H1 (cell line): ENCODE results near the gene PLXND1. TPM values are rescaled to one million over a fixed set of nuclear protein-coding genes. Genes with fewer than 3 reads are reported as not detected.

Source experiments
- CTCF ChIA-PET: fragments of 300-600 bp; sonication (Branson Sonifier 250); formaldehyde crosslinking; loops from one replicate; lab custom pipeline; 2021; ENCODE audit not compliant: partially characterized antibody; lab: Charles Lee
- POLR2A ChIA-PET: fragments of 300-600 bp; sonication (Branson Sonifier 250); formaldehyde crosslinking; loops from one replicate; lab custom pipeline; 2021; ENCODE audit warnings: inconsistent platforms; ENCODE audit not compliant: partially characterized antibody; lab: Charles Lee
- DNase-seq, 2 experiments: peaks; one replicate each; pipeline versions ENCODE4 v3.0.0 to v3.0.0-alpha.2; 2010 to 2022; ENCODE audit warnings: low spot score in 2 of 2, low read depth in 1 of 2, mixed read lengths in 1 of 2
- FAIRE-seq: peaks from 2 replicates; lab custom pipeline; 2011; peaks lifted over from hg19 to GRCh38; lab: Jason Lieb, UNC
- H2AFZ ChIP-seq: 2 replicates; pipeline ENCODE4 v1.8.1; 2012; ENCODE audit warnings: low read length, inconsistent platforms
- H2AK5ac ChIP-seq: 2 replicates; pipeline ENCODE4 v1.6.1; 2013; ENCODE audit warnings: low read depth, low read length
- H2BK120ac ChIP-seq: replicated peaks from 2 replicates; pipeline ENCODE3; 2013; ENCODE audit warnings: low read depth, low read length, inconsistent platforms
- H2BK12ac ChIP-seq: 2 replicates; pipeline ENCODE4 v1.6.1; 2013; ENCODE audit warnings: low read depth, low read length
- H2BK15ac ChIP-seq: 2 replicates; pipeline ENCODE4 v1.6.1; 2013; ENCODE audit warnings: low read length
- H2BK20ac ChIP-seq: 2 replicates; pipeline ENCODE4 v1.6.1; 2013; ENCODE audit warnings: low read length
- H2BK5ac ChIP-seq: 2 replicates; pipeline ENCODE4 v1.6.1; 2013; ENCODE audit warnings: low read depth, low read length
- H3K14ac ChIP-seq: 2 replicates; pipeline ENCODE4 v1.6.1; 2013; ENCODE audit warnings: inconsistent platforms; ENCODE audit not compliant: insufficient read length
- H3K18ac ChIP-seq: 2 replicates; pipeline ENCODE4 v1.6.1; 2013; ENCODE audit warnings: low read length; ENCODE audit errors: extremely low read depth
- H3K23ac ChIP-seq: 2 replicates; pipeline ENCODE4 v1.6.1; 2013; ENCODE audit warnings: inconsistent platforms; ENCODE audit not compliant: insufficient read length
- H3K23me2 ChIP-seq: 2 replicates; pipeline ENCODE4 v1.6.1; 2013; ENCODE audit warnings: low read depth, low read length
- H3K27ac ChIP-seq: 2 replicates; pipeline ENCODE4 v1.6.1; 2011; ENCODE audit warnings: low read depth, low read length, inconsistent platforms
- H3K27me3 ChIP-seq, 4 experiments: replicated peaks in 1 of 4; 1 replicate in 1 of 4; 2 replicates in 3 of 4; pipeline versions ENCODE4 v1.6.1 to v1.8.1; 2011 to 2013; ENCODE audit warnings: low read length in 3 of 4, mild to moderate bottlenecking in 3 of 4, inconsistent platforms in 2 of 4, mixed read lengths in 2 of 4, moderate library complexity in 1 of 4; ENCODE audit not compliant: control insufficient read depth in 3 of 4, insufficient read depth in 3 of 4; ENCODE audit errors: extremely low read depth in 1 of 4
- H3K36me3 ChIP-seq, 4 experiments: 2 replicates each; pipeline versions ENCODE4 v1.6.1 to v1.8.1; 2011 to 2013; ENCODE audit warnings: mild to moderate bottlenecking in 4 of 4, low read length in 3 of 4, moderate library complexity in 2 of 4, control low read depth in 1 of 4, inconsistent platforms in 1 of 4; ENCODE audit not compliant: insufficient read depth in 4 of 4, control insufficient read depth in 2 of 4
- H3K4ac ChIP-seq: replicated peaks from 2 replicates; pipeline ENCODE3; 2013; ENCODE audit warnings: low read length, low read depth, mixed read lengths, inconsistent platforms; ENCODE audit not compliant: insufficient read length
- H3K4me1 ChIP-seq, 4 experiments: replicated peaks in 1 of 4; 1 replicate in 1 of 4; 2 replicates in 3 of 4; pipeline versions ENCODE4 v1.6.1 to v1.8.1; 2011 to 2013; ENCODE audit warnings: low read length in 3 of 4, inconsistent platforms in 2 of 4, mixed read lengths in 1 of 4; ENCODE audit not compliant: insufficient read depth in 4 of 4, control insufficient read depth in 3 of 4
- H3K4me2 ChIP-seq, 2 experiments: 2 replicates each; pipeline versions ENCODE4 v1.6.1 to v1.8.1; 2011 to 2013; ENCODE audit warnings: low read depth in 2 of 2, low read length in 2 of 2, control low read depth in 1 of 2, inconsistent platforms in 1 of 2, mild to moderate bottlenecking in 1 of 2; ENCODE audit not compliant: insufficient read depth in 1 of 2
- H3K4me3 ChIP-seq, 4 experiments: fragments of 200-600, 300-600 bp in 1 of 4; sonication (generic), shearing (Covaris generic), sonication (Bioruptor Twin) in 1 of 4; 2 replicates each; pipeline versions ENCODE4 v1.5.1 to v1.8.1; 2011 to 2016; ENCODE audit warnings: low read length in 4 of 4, low read depth in 3 of 4, control low read depth in 2 of 4, inconsistent platforms in 2 of 4, mild to moderate bottlenecking in 2 of 4, mixed read lengths in 1 of 4, moderate library complexity in 1 of 4; ENCODE audit not compliant: insufficient read depth in 2 of 4; ENCODE audit errors: extremely low read depth in 1 of 4
- H3K56ac ChIP-seq: replicated peaks from 2 replicates; pipeline ENCODE3; 2013; ENCODE audit warnings: low read depth, mild to moderate bottlenecking, mixed read lengths, low read length, inconsistent platforms; ENCODE audit not compliant: insufficient read length
- H3K79me1 ChIP-seq: 2 replicates; pipeline ENCODE4 v1.6.1; 2013; ENCODE audit warnings: low read depth, low read length, control low read depth
- H3K79me2 ChIP-seq, 2 experiments: 2 replicates each; pipeline versions ENCODE4 v1.6.1 to v1.8.1; 2012 to 2013; ENCODE audit warnings: low read length in 2 of 2, mild to moderate bottlenecking in 2 of 2, inconsistent platforms in 1 of 2; ENCODE audit not compliant: insufficient read depth in 2 of 2, control insufficient read depth in 1 of 2
- H3K9ac ChIP-seq, 4 experiments: replicated peaks in 1 of 4; 1 replicate in 1 of 4; 2 replicates in 3 of 4; pipeline versions ENCODE4 v1.6.1 to v1.8.1; 2011 to 2013; ENCODE audit warnings: low read depth in 3 of 4, low read length in 3 of 4, control low read depth in 2 of 4, mild to moderate bottlenecking in 2 of 4, moderate library complexity in 2 of 4, inconsistent platforms in 1 of 4; ENCODE audit errors: extremely low read depth in 1 of 4
- H3K9me3 ChIP-seq, 2 experiments: 2 replicates each; pipeline versions ENCODE4 v1.6.1 to v1.8.1; 2012 to 2013; ENCODE audit warnings: mild to moderate bottlenecking in 2 of 2, moderate library complexity in 2 of 2, control low read depth in 1 of 2, inconsistent platforms in 1 of 2, low read depth in 1 of 2, low read length in 1 of 2, mixed read lengths in 1 of 2; ENCODE audit not compliant: insufficient read depth in 2 of 2
- H4K20me1 ChIP-seq, 2 experiments: replicated peaks in 1 of 2; 2 replicates each; pipeline versions ENCODE3 to v1.8.1; 2011 to 2013; ENCODE audit warnings: inconsistent platforms in 2 of 2, low read length in 2 of 2, mild to moderate bottlenecking in 1 of 2; ENCODE audit not compliant: insufficient read depth in 2 of 2, control insufficient read depth in 1 of 2
- H4K5ac ChIP-seq: 2 replicates; pipeline ENCODE4 v1.6.1; 2013; ENCODE audit warnings: low read length, low read depth, mixed read lengths, inconsistent platforms; ENCODE audit not compliant: insufficient read length
- H4K8ac ChIP-seq: 2 replicates; pipeline ENCODE4 v1.8.0; 2013; ENCODE audit warnings: mild to moderate bottlenecking, moderate library complexity, low read length, inconsistent platforms; ENCODE audit not compliant: insufficient read depth; ENCODE audit errors: extremely low read depth
- H4K91ac ChIP-seq: replicated peaks from 2 replicates; pipeline ENCODE3; 2013; ENCODE audit warnings: low read length, mixed read lengths, inconsistent platforms; ENCODE audit not compliant: insufficient read length
- BCL11A ChIP-seq, 2 experiments: IDR thresholded peaks; one replicate each; pipeline ENCODE4 v1.6.1; 2011; ENCODE audit warnings: low read depth in 2 of 2, low read length in 2 of 2, mild to moderate bottlenecking in 2 of 2
- BRCA1 ChIP-seq: IDR thresholded peaks from 2 replicates; pipeline ENCODE4 v1.6.1; 2012; ENCODE audit warnings: low read depth, low read length, improper control_type of control experiment
- HDAC2 ChIP-seq, 2 experiments: fragments of 300-600 bp in 1 of 2; sonication (generic) in 1 of 2; IDR thresholded peaks; 2 replicates each; pipeline ENCODE4 v1.6.1; 2011 to 2012; ENCODE audit warnings: low read depth in 2 of 2, low read length in 2 of 2, mild to moderate bottlenecking in 2 of 2, moderate library complexity in 2 of 2, borderline replicate concordance in 1 of 2, inconsistent platforms in 1 of 2
- JUN ChIP-seq: IDR thresholded peaks from 2 replicates; pipeline ENCODE4 v1.6.1; 2011; ENCODE audit warnings: low read depth, mild to moderate bottlenecking, improper control_type of control experiment, low read length
- KDM1A ChIP-seq: fragments of 200-600, 300-600 bp; sonication (generic); IDR thresholded peaks from 2 replicates; pipeline ENCODE4 v1.7.1; 2016; ENCODE audit warnings: mild to moderate bottlenecking, low read length, borderline replicate concordance
- SRF ChIP-seq: IDR thresholded peaks from 2 replicates; pipeline ENCODE4 v1.6.1; 2011; ENCODE audit warnings: mild to moderate bottlenecking, low read depth, low read length, moderate library complexity
- TAF7 ChIP-seq: optimal IDR thresholded peaks from 2 replicates; pipeline ENCODE3; 2011; ENCODE audit warnings: low read depth, mild to moderate bottlenecking, inconsistent platforms, low read length, moderate library complexity, borderline replicate concordance
- TCF12 ChIP-seq: IDR thresholded peaks from 2 replicates; pipeline ENCODE4 v1.6.1; 2011; ENCODE audit warnings: low read depth, mild to moderate bottlenecking, low read length
- WGBS, 2 experiments: shearing (Covaris generic) in 1 of 2; methylation state at CpG; one replicate each; pipeline versions ENCODE4 v1.1.6 to v1.1.7; 2013 to 2015; ENCODE audit warnings: low lambda C conversion rate in 2 of 2, mixed read lengths in 2 of 2, inconsistent platforms in 1 of 2, low coverage in 1 of 2, missing lambda C conversion rate in 1 of 2; ENCODE audit not compliant: insufficient replicate concordance in 2 of 2, insufficient coverage in 1 of 2, insufficient read length in 1 of 2; ENCODE audit errors: extremely low coverage in 1 of 2, missing lambda C conversion rate in 1 of 2; 5-methylcytosine and 5-hydroxymethylcytosine counted together
- polyA plus RNA-seq, 7 experiments: library from polyadenylated mRNA; depleted of rRNA in 3 of 7; stranded (reverse) in 5 of 7; unstranded in 2 of 7; fragments of >200 nt in 5 of 7; fragments of 200-250 nt in 2 of 7; gene quantifications; 1 replicate in 5 of 7; 2 replicates in 1 of 7; 4 replicates in 1 of 7; pipeline versions ENCODE4 v1.2.1 to v1.2.3, GENCODE V29; 2011 to 2013; ENCODE audit warnings: missing spikeins in 2 of 7, mixed read lengths in 2 of 7
- total RNA-seq: library from RNA; stranded (reverse); fragmentation: NEBNext Ultra II Directional; extraction: Animal tissue kit (Norgen Biotek cat#: 25700); gene quantifications from 2 replicates; pipeline ENCODE4 v1.2.1, GENCODE V29; 2021
- TF ChIP-seq, protein P1 (sequence below): IDR thresholded peaks from 2 replicates; pipeline ENCODE4 v1.6.1; 2012; ENCODE audit warnings: inconsistent platforms
- TF ChIP-seq, protein P2 (sequence below): IDR thresholded peaks from 2 replicates; pipeline ENCODE4 v1.6.1; 2011; ENCODE audit warnings: low read depth, mild to moderate bottlenecking, low read length; ENCODE audit not compliant: insufficient read depth

PLXND1 gene
- total and polyA plus RNA-seq, 2 of the 8 experiments (the other 6 are each of a cell fraction or from before 2014, with no cell fraction given), result 17.7 to 66.4 TPM

DNA sequence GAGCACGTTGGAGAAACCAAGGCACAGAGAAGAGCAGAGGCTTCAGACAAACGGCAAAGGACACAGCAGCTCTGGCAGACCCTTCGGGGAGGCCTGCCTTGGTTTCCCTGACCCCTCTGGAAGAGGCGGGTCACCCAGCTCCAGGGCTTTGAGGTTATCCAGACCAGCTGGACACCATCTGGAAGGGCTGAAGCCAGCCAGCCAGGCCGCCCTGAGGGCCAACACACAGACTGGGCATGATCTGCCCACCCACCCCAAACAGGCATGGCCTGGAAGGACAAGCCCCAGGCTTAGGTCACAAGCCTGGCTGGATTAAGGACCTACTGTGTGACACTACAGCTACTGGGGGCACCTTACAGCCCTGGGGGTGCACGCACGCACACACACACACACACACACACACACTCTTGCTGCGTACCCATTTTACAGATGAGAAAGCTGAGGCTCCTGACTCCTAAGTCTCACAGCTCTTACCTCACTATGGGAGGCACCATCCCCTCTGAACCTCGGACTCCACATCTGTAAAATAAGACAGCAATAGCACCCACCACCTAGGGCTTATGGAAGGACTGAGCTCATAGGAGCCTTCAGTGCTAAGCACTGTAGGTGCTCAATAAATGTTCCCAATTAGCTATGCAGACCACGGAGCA is 10.8 kb downstream of the PLXND1 start:
- CTCF ChIA-PET, result interaction anchor here (0.8 to 2.7 kb wide), 13 partner anchors 7 to 113 kb away, joined by 3 to 11 read pairs (median 5); partner anchors contain the start of gene PLXND1
- H3K79me2 ChIP-seq, result peaks cover 0 to 16% of the 10 kb centered on the region in 2 experiments; a peak in 2 of 4 replicates
- no peak overlapping the region for H3K4me2 ChIP-seq
- H3K27me3 ChIP-seq, result no peaks in the 10 kb centered on the region
- H2BK15ac ChIP-seq, result peak overlapping the region; percentile 77; the same call in 1 of the 2 replicates
- H3K36me3 ChIP-seq, result no peaks in the 10 kb centered on the region
- peak overlapping the region; percentile 82; the same call in 1 of the 2 replicates for H2AK5ac ChIP-seq
- no peak overlapping the region; a peak in 1 of 7 replicates for H3K9ac ChIP-seq
- 82% methylated on average over 10 of the region's 10 CpGs; no CpG with 5 or more reads in 1 of the 2 experiments for WGBS, 2 experiments
- no peak overlapping the region for H3K56ac ChIP-seq
- TF ChIP-seq, protein P1, sequence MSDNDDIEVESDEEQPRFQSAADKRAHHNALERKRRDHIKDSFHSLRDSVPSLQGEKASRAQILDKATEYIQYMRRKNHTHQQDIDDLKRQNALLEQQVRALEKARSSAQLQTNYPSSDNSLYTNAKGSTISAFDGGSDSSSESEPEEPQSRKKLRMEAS, result no peak
- TF ChIP-seq SRF (no peak), KDM1A (peak; percentile 82; the same call in 1 of the 2 replicates), BRCA1 (no peak), TCF12 (no peak), HDAC2 (IDR thresholded peaks at IDR 0.05; ENCODE audit: borderline replicate concordance in 1 of 2, low read depth in 2 of 2, low read length in 2 of 2) (peak in 1 of 2 experiments; percentile 80; a peak in 1 of 4 replicates), BCL11A (IDR thresholded peaks at IDR 0.05; ENCODE audit: low read depth in 2 of 2, low read length in 2 of 2) (no peak), JUN (no peak), TAF7 (no peak)
- TF ChIP-seq, protein P2, sequence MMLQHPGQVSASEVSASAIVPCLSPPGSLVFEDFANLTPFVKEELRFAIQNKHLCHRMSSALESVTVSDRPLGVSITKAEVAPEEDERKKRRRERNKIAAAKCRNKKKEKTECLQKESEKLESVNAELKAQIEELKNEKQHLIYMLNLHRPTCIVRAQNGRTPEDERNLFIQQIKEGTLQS, result no peak
- TF ChIP-seq, all 59 proteins: peak for 2
- Histone ChIP-seq H2AFZ (no peak overlapping the region), H2BK120ac (peak overlapping the region; percentile 12), H3K79me1 (peaks cover 6% of the 10 kb centered on the region), H2BK5ac (peak overlapping the region; percentile 28; the same call in 1 of the 2 replicates), H3K4ac (no peak overlapping the region), H2BK20ac (no peak overlapping the region), H3K23ac (no peak overlapping the region), H2BK12ac (peak overlapping the region; percentile 80; the same call in 1 of the 2 replicates), H4K91ac (peak overlapping the region; percentile 25), H3K9me3 (no peaks in the 10 kb centered on the region), H4K8ac (peak overlapping the region; percentile 17; the same call in 1 of the 2 replicates), H4K20me1 (no peaks in the 10 kb centered on the region), H4K5ac (no peak overlapping the region), H3K4me3 (no peak overlapping the region), H3K27ac (no peak overlapping the region), H3K18ac (peak overlapping the region; percentile 66), H3K23me2 (no peaks in the 10 kb centered on the region; the same call in 1 of the 2 replicates), H3K14ac (no peak overlapping the region), H3K4me1 (peaks cover 14 to 66% (median 58%) of the 10 kb centered on the region in 4 experiments)
- DNase-seq, result no peak
- FAIRE-seq, result no peak
- POLR2A ChIA-PET, result interaction anchor here (0.7 to 2.7 kb wide), 4 partner anchors 11 to 787 kb away, joined by 3 to 17 read pairs (median 7); partner anchors contain the start of gene PLXND1
